Neural cell (in vitro differentiated cells): ENCODE measurements around the gene PPP1R15B. TPM values are rescaled to one million over a fixed set of nuclear protein-coding genes. Genes with fewer than 3 reads are reported as not detected.

Source experiments
- H2AFZ ChIP-seq: fragments of 200-600, 300-800 bp; sonication (generic), shearing (Covaris generic); 2 replicates; pipeline ENCODE4 v1.6.0; 2014; ENCODE audit warnings: low read depth, mild to moderate bottlenecking, antibody characterized with exemption, low read length, moderate library complexity
- H3F3A ChIP-seq: fragments of 200-600 bp; shearing (Covaris generic); 2 replicates; pipeline ENCODE4 v1.6.1; 2016; ENCODE audit warnings: mild to moderate bottlenecking, moderate library complexity, mixed read lengths, antibody characterized with exemption, low read length; ENCODE audit not compliant: insufficient read depth, poor library complexity, severe bottlenecking
- H3K27ac ChIP-seq: fragments of 200-600, 300-800 bp; sonication (generic), shearing (Covaris generic); 2 replicates; pipeline ENCODE4 v1.5.1; 2014; ENCODE audit warnings: mild to moderate bottlenecking, low read length, moderate library complexity
- H3K27me3 ChIP-seq: fragments of 300-800, 200-600 bp; sonication (generic), shearing (Covaris generic); 2 replicates; pipeline ENCODE4 v1.6.0; 2014; ENCODE audit warnings: mild to moderate bottlenecking, low read depth, low read length, moderate library complexity; ENCODE audit not compliant: insufficient read depth
- H3K36me3 ChIP-seq: fragments of 300-800, 200-600 bp; sonication (generic), shearing (Covaris generic); 2 replicates; pipeline ENCODE4 v1.5.1; 2014; ENCODE audit warnings: mild to moderate bottlenecking, antibody characterized with exemption, low read length, moderate library complexity; ENCODE audit not compliant: insufficient read depth
- H3K4me2 ChIP-seq: fragments of 300-800, 200-600 bp; sonication (generic), shearing (Covaris generic); 2 replicates; pipeline ENCODE4 v1.6.0; 2014; ENCODE audit warnings: mild to moderate bottlenecking, low read length
- H3K4me3 ChIP-seq: fragments of 300-800, 200-600 bp; sonication (generic), shearing (Covaris generic); 2 replicates; pipeline ENCODE4 v1.5.1; 2014; ENCODE audit warnings: mild to moderate bottlenecking, low read length, moderate library complexity
- H3K79me2 ChIP-seq: fragments of 200-600 bp; shearing (Covaris generic); replicated peaks from 2 replicates; pipeline ENCODE4 v1.6.0; 2014; ENCODE audit warnings: mild to moderate bottlenecking, low read length, moderate library complexity; ENCODE audit not compliant: insufficient read depth
- H3K9ac ChIP-seq: fragments of 300-800, 200-600 bp; sonication (generic), shearing (Covaris generic); 2 replicates; pipeline ENCODE4 v1.6.1; 2016; ENCODE audit warnings: mild to moderate bottlenecking, low read length, mixed read lengths
- H3K9me2 ChIP-seq: fragments of 200-600 bp; shearing (Covaris generic); 2 replicates; pipeline ENCODE4 v1.6.1; 2016; ENCODE audit warnings: mild to moderate bottlenecking, low read length, mixed read lengths; ENCODE audit not compliant: insufficient read depth
- H3K9me3 ChIP-seq: fragments of 200-600, 300-800 bp; sonication (generic), shearing (Covaris generic); 2 replicates; pipeline ENCODE4 v1.6.1; 2016; ENCODE audit warnings: mild to moderate bottlenecking, mixed run types, low read length, moderate library complexity, mixed read lengths
- H4K20me1 ChIP-seq: fragments of 200-600 bp; shearing (Covaris generic); 2 replicates; pipeline ENCODE4 v1.6.1; 2016; ENCODE audit warnings: mild to moderate bottlenecking, mixed run types; ENCODE audit not compliant: insufficient read depth
- CTCF ChIP-seq: fragments of 450-650 bp; IDR thresholded peaks from 2 replicates; pipeline ENCODE4 v1.5.1; 2014; ENCODE audit warnings: antibody characterized with exemption, mild to moderate bottlenecking, moderate library complexity; ENCODE audit not compliant: poor library complexity, severe bottlenecking
- EP300 ChIP-seq: fragments of 450-650 bp; conservative IDR thresholded peaks from 2 replicates; pipeline ENCODE4 v1.6.1; 2014; ENCODE audit warnings: antibody characterized with exemption, mild to moderate bottlenecking, moderate library complexity; ENCODE audit not compliant: poor library complexity, severe bottlenecking
- EZH2 ChIP-seq: fragments of 200-600, 300-800 bp; shearing (Covaris generic), sonication (generic); IDR thresholded peaks from 2 replicates; pipeline ENCODE4 v1.6.1; 2014; ENCODE audit warnings: antibody characterized with exemption, low read length, borderline replicate concordance, mild to moderate bottlenecking; ENCODE audit not compliant: insufficient read depth, poor library complexity, severe bottlenecking
- MXI1 ChIP-seq: fragments of 450-650 bp; conservative IDR thresholded peaks from 2 replicates; pipeline ENCODE4 v1.6.1; 2014; ENCODE audit warnings: antibody characterized with exemption, mild to moderate bottlenecking; ENCODE audit not compliant: poor library complexity, severe bottlenecking
- POLR2AphosphoS5 ChIP-seq: IDR thresholded peaks from 2 replicates; pipeline ENCODE4 v1.6.1; 2012
- RAD21 ChIP-seq: fragments of 450-650 bp; conservative IDR thresholded peaks from 2 replicates; pipeline ENCODE4 v1.6.1; 2014; ENCODE audit warnings: antibody characterized with exemption, mild to moderate bottlenecking, moderate library complexity
- REST ChIP-seq: IDR thresholded peaks from 2 replicates; pipeline ENCODE4 v1.6.1; 2012; ENCODE audit warnings: borderline replicate concordance
- SMC3 ChIP-seq: fragments of 450-650 bp; conservative IDR thresholded peaks from 2 replicates; pipeline ENCODE4 v1.6.1; 2014; ENCODE audit warnings: antibody characterized with exemption, mild to moderate bottlenecking, moderate library complexity; ENCODE audit not compliant: poor library complexity
- TAF1 ChIP-seq: IDR thresholded peaks from 2 replicates; pipeline ENCODE4 v1.6.1; 2012; ENCODE audit warnings: low read depth
- polyA plus RNA-seq: library from polyadenylated mRNA; depleted of rRNA; stranded (reverse); fragments of >200 nt; gene quantifications from 2 replicates; pipeline ENCODE4 v1.2.3, GENCODE V29; 2014

PPP1R15B gene
- polyA plus RNA-seq, 1 donor from 2014 or later, result 30.1 TPM

- Histone ChIP-seq H3F3A (peaks cover 9% of the 10 kb centered on the region), H3K27ac (no peak overlapping the region), H3K4me3 (peak overlapping the region; percentile 34), H3K9me2 (no peaks in the 10 kb centered on the region), H3K27me3 (no peaks in the 10 kb centered on the region), H3K9me3 (no peaks in the 10 kb centered on the region), H3K4me2 (no peak overlapping the region), H3K36me3 (no peaks in the 10 kb centered on the region), H4K20me1 (no peaks in the 10 kb centered on the region), H3K79me2 (peaks cover 60% of the 10 kb centered on the region), H2AFZ (no peak overlapping the region), H3K9ac (no peak overlapping the region)
- TF ChIP-seq RAD21 (no peak), POLR2AphosphoS5 (no peak), SMC3 (no peak), TAF1 (no peak), CTCF (no peak), EZH2 (no peak), REST (no peak), EP300 (no peak), MXI1 (no peak)
Observed at GRCh38 chr1:204355913-204356312, 55.7 kb downstream of the PPP1R15B start.

GRCh38 chr1:204354579-204354978, 57.0 kb downstream of the PPP1R15B start:
- Histone ChIP-seq H3K4me3 (no peak overlapping the region), H3K9ac (no peak overlapping the region), H3K79me2 (peaks cover 71% of the 10 kb centered on the region), H3K9me2 (no peaks in the 10 kb centered on the region), H3K27me3 (no peaks in the 10 kb centered on the region), H3K9me3 (no peaks in the 10 kb centered on the region), H3K27ac (no peak overlapping the region), H3K36me3 (no peaks in the 10 kb centered on the region), H3F3A (peaks cover 9% of the 10 kb centered on the region), H4K20me1 (no peaks in the 10 kb centered on the region), H2AFZ (no peak overlapping the region), H3K4me2 (no peak overlapping the region)
- TF ChIP-seq EP300 (no peak), TAF1 (no peak), MXI1 (no peak), REST (no peak), RAD21 (no peak), CTCF (no peak), POLR2AphosphoS5 (no peak), SMC3 (no peak), EZH2 (no peak)
